22Rv1 (cell line): Measurements from ENCODE around the gene TTC13.

ENCODE experiments used
- CTCF ChIP-seq: fragments of 450-650 bp; IDR thresholded peaks from 2 replicates; pipeline ENCODE4 v1.5.1; 2017; ENCODE audit warnings: mild to moderate bottlenecking
- ZFX ChIP-seq: fragments of 450-650 bp; IDR thresholded peaks from 2 replicates; pipeline ENCODE4 v1.6.1; 2017; ENCODE audit warnings: antibody characterized with exemption, borderline replicate concordance

DNA sequence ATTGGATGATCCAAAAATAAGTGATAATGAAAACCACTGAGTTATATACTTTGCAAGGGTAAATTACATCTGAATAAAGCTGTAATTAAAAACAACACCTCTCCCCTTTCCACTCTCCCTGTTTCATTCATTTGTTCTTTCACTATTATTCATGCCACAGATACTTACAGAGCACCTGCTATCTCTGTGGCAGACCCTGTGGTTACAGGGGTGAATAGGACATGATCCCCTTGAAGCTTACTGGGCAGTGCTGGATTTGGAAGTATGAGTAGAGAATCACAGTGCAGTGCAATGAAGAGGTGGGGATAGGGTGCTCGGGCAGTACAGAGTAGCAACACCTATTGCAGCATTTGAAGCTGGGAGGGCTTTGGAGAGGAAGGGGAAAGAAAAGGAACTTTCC is 22.0 kb upstream of the TTC13 start:
- TF ChIP-seq CTCF (no peak), ZFX (no peak)
